ENCODE data around the gene CFAP54. TPM values are rescaled to one million over a fixed set of nuclear protein-coding genes. Genes with fewer than 3 reads are reported as not detected.

CFAP54 gene
- total RNA-seq, 4 donors from 2014 or later, result 0.22 to 0.62 (median 0.57) TPM; not detected in 1

DNA sequence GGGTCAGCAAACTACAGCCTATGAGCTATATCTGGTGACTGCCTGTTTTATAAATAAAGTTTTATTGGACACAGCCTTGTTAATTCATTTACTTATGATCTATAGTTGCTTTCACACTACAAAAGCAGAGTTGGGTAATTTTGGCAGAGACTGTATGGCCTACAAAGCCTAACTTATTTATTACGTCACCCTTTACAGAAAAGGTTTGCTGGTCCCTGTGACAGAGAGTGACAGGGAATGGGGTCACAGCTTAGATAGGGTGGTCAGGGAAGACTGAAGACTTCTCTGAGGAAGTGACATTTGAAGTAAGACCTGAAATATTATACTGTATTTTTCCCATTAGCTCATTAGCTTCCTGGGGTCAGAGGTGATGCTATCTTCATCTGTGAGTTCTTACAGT lies 342.0 kb downstream of the CFAP54 start:
- Histone ChIP-seq H3K27me3 (no peaks in the 10 kb centered on the region), H3K27ac (no peak overlapping the region), H3K36me3 (no peaks in the 10 kb centered on the region), H3K4me1 (no peaks in the 10 kb centered on the region), H3K4me3 (no peak overlapping the region), H3K9me3 (no peaks in the 10 kb centered on the region)
- WGBS, 2 donors, result 85 to 92% methylated on average over 1 of the region's 1 CpG
- intact Hi-C loops (cut with DNase I), result no loop called here
- TF ChIP-seq, protein P1, sequence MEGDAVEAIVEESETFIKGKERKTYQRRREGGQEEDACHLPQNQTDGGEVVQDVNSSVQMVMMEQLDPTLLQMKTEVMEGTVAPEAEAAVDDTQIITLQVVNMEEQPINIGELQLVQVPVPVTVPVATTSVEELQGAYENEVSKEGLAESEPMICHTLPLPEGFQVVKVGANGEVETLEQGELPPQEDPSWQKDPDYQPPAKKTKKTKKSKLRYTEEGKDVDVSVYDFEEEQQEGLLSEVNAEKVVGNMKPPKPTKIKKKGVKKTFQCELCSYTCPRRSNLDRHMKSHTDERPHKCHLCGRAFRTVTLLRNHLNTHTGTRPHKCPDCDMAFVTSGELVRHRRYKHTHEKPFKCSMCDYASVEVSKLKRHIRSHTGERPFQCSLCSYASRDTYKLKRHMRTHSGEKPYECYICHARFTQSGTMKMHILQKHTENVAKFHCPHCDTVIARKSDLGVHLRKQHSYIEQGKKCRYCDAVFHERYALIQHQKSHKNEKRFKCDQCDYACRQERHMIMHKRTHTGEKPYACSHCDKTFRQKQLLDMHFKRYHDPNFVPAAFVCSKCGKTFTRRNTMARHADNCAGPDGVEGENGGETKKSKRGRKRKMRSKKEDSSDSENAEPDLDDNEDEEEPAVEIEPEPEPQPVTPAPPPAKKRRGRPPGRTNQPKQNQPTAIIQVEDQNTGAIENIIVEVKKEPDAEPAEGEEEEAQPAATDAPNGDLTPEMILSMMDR (IDR thresholded peaks at IDR 0.05), result no peak
- TF ChIP-seq POLR2A (IDR thresholded peaks at IDR 0.05), result no peak
- DNase-seq, result no peak

DNA sequence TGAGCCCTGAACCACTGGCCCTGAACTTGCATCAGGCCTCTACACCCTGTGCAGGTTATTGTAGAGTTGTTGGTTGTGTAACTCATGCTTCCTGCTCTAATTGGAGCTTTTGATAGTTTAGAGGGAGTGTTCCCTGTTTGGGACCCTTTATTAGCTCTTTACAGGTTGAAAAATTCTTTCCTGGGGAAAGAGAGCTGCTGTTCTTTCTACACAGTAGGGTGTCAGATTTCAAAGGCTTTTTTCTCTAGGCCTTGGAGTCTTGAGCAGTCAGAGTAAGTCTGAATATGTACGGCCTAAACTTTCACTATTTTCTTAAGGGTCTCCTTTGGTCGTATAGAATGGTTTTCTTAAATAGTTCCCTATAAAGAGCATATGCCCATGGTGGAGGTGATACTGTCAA lies 356.9 kb downstream of the CFAP54 start:
- Histone ChIP-seq H3K36me3 (no peaks in the 10 kb centered on the region), H3K4me3 (no peak overlapping the region), H3K27me3 (no peaks in the 10 kb centered on the region), H3K27ac (no peak overlapping the region), H3K4me1 (no peaks in the 10 kb centered on the region), H3K9me3 (no peaks in the 10 kb centered on the region)
- WGBS, 2 donors, result 57 to 71% methylated on average over 2 of the region's 2 CpGs
- TF ChIP-seq, protein P1 (IDR thresholded peaks at IDR 0.05), result no peak
- no peak for TF ChIP-seq POLR2A (IDR thresholded peaks at IDR 0.05)
- intact Hi-C loops (cut with DNase I), result no loop called here
- DNase-seq, result no peak

DNA sequence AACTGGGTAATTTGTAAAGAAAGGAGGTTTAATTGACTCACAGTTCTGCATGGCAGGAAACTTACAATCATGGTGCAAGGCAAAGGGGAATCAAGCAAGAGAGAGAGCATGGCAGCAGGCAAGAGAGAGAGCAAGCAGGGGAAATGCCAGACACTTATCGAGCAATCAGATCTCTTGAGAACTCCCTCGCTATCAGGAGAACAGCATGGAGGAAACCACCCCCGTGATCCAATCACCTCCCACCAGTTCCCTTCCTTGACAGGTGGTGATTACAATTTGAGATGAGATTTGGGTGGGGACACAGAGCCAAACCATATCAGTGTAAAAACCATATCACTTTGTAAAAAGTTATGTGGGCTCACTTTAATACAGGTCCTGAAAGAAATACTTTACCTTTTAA lies 361.3 kb downstream of the CFAP54 start:
- 50 to 57% methylated on average over 3 of the region's 3 CpGs for WGBS, 2 donors
- intact Hi-C loops (cut with DNase I), result no loop called here
- Histone ChIP-seq H3K36me3 (no peaks in the 10 kb centered on the region), H3K4me1 (no peaks in the 10 kb centered on the region), H3K27ac (no peak overlapping the region), H3K27me3 (no peaks in the 10 kb centered on the region), H3K9me3 (no peaks in the 10 kb centered on the region), H3K4me3 (no peak overlapping the region)
- no peak for TF ChIP-seq POLR2A (IDR thresholded peaks at IDR 0.05)
- TF ChIP-seq, protein P1 (IDR thresholded peaks at IDR 0.05), result no peak
- no peak for DNase-seq

DNA sequence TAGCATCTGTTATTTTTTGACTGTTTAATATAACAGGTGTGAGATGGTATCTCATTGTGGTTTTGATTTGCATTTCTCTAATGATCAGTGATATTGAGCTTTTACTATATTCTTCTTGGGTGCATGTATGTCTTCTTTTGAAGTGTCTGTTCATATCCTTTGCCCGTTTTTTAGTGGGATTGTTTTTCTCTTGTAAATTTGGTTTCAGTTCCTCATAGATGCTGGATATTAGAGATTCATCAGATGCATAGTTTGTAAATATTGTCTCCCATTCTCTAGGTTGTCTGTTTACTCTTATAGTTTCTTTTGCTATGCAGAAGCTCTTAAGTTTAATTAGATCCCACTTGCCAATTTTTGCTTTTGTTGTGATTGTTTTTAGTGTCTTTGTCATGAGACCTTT lies 368.8 kb downstream of the CFAP54 start:
- Histone ChIP-seq H3K36me3 (no peaks in the 10 kb centered on the region), H3K27ac (no peak overlapping the region), H3K4me3 (no peak overlapping the region), H3K4me1 (no peaks in the 10 kb centered on the region), H3K9me3 (peaks cover 0 to 6% (median 0%) of the 10 kb centered on the region in 3 donors), H3K27me3 (no peaks in the 10 kb centered on the region)
- intact Hi-C loops (cut with DNase I), result no loop called here
- TF ChIP-seq, protein P1 (IDR thresholded peaks at IDR 0.05), result no peak
- TF ChIP-seq POLR2A (IDR thresholded peaks at IDR 0.05), result no peak
- 62 to 71% methylated on average over 1 of the region's 1 CpG for WGBS, 2 donors
- DNase-seq, result no peak

DNA sequence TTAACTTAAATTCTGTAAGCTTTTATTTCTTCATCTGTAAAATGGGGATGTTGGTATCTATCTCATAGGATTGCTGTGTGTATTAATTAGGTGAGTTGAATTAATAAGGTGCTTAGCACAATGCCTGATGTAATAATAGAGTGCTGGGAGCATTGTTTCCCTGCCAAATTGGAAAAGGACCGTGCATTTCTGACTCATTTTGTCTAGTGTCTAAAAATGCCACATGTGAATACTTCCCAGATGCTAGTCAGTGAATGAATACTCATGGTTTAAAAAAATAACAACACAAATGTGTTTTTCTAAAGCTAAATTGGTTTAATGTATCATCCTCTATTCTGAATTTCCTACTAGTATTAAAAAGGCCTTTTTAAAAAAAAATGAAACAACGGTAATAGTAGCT lies 372.3 kb downstream of the CFAP54 start:
- intact Hi-C loops (cut with DNase I), result no loop called here
- H3K27ac ChIP-seq, result no peak overlapping the region
- H3K36me3 ChIP-seq, result no peaks in the 10 kb centered on the region
- WGBS, 2 donors, result 49 to 59% methylated on average over 2 of the region's 2 CpGs
- no peaks in the 10 kb centered on the region for H3K27me3 ChIP-seq
- H3K9me3 ChIP-seq, result peaks cover 0 to 6% (median 0%) of the 10 kb centered on the region in 3 donors
- H3K4me1 ChIP-seq, result no peaks in the 10 kb centered on the region
- TF ChIP-seq, protein P1 (IDR thresholded peaks at IDR 0.05), result no peak
- no peak for TF ChIP-seq POLR2A (IDR thresholded peaks at IDR 0.05)
- DNase-seq, result no peak
- no peak overlapping the region for H3K4me3 ChIP-seq

Measured in esophagus squamous epithelium (tissue), 5 donors.